Activated CD8-positive, alpha-beta T cell treated with anti-CD3 and anti-CD28 coated beads, Interleukin-2, amount 10 ng/mL, durations not matched to agents 7 days and 5 days (primary cell): ENCODE results near the gene RFX8. TPM values are rescaled to one million over a fixed set of nuclear protein-coding genes. Genes with fewer than 3 reads are reported as not detected.
A peak's percentile ranks its signal among the peaks of the same experiment; 100 is the strongest.
"Not testable (repeated sequence)": the region's sequence is repeated elsewhere in the genome, so short reads cannot be mapped to it uniquely, and the experiment has no call there.

Experiments used
- ATAC-seq: fragments of 150-1000 bp; cut with Tn5 transposase; one replicate; pipeline ENCODE4 v1.10.0; 2021; ENCODE audit warnings: moderate library complexity
- CTCF ChIA-PET: fragments of 350-600 bp; sonication (Branson Sonifier 250); formaldehyde crosslinking; loops from one replicate; lab custom pipeline; 2021; ENCODE audit warnings: antibody characterized with exemption; lab: Charles Lee
- POLR2A ChIA-PET: fragments of 350-600 bp; sonication (Branson Sonifier 250); formaldehyde crosslinking; loops from one replicate; lab custom pipeline; 2021; ENCODE audit warnings: antibody characterized with exemption; lab: Charles Lee
- DNase-seq: peaks from one replicate; pipeline ENCODE4 v3.0.0-alpha.2; 2020
- H3K27ac Mint-ChIP-seq: one replicate; pipeline ENCODE4 v1.8.0; 2021; ENCODE audit warnings: mild to moderate bottlenecking, mixed read lengths
- H3K27me3 Mint-ChIP-seq: one replicate; pipeline ENCODE4 v1.8.0; 2021; ENCODE audit warnings: low read depth, mixed read lengths
- H3K36me3 Mint-ChIP-seq: one replicate; pipeline ENCODE4 v1.8.0; 2021; ENCODE audit warnings: low read depth, mixed read lengths
- H3K4me1 Mint-ChIP-seq: one replicate; pipeline ENCODE4 v1.8.0; 2021; ENCODE audit warnings: low read depth, mixed read lengths
- H3K4me3 Mint-ChIP-seq: one replicate; pipeline ENCODE4 v1.8.0; 2021; ENCODE audit warnings: mild to moderate bottlenecking, mixed read lengths
- H3K9me3 Mint-ChIP-seq: one replicate; pipeline ENCODE4 v1.8.0; 2022; ENCODE audit warnings: mixed read lengths; ENCODE audit not compliant: insufficient read depth
- total RNA-seq, 2 experiments: library from RNA; stranded (reverse); gene quantifications; one replicate each; pipeline ENCODE4 v1.2.3, GENCODE V29; 2021

Gene RFX8
- total RNA-seq, 2 experiments from 2014 or later, result 2.2 to 2.8 TPM

DNA sequence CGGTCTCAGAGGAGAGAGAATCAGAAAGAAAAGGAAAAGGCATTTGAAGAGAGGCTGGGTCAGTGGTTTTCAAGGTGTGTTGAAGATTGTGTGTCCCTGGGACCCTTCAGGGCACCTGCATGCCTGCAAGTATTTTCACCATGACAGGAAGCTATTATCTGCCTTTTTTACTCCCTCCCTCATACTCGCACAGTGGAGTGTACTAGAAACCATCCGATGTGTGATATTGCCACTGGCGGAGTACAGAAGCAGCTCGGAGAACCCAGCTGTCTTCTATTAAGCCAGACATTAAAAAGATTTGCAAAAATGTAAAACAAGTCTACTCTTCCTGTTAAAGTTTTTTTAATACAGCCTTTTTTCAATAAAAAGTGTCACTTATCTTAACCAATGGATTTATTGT is 33.7 kb upstream of the RFX8 start:
- ChIA-PET POLR2A (no interaction called here), CTCF (interaction anchor here (1.2 kb wide), 1 partner anchor 60 kb away, joined by 3 read pairs; no protein-coding TSS in a partner anchor)
- Mint-ChIP-seq H3K4me1 (no peaks in the 10 kb centered on the region), H3K27ac (no peak overlapping the region), H3K36me3 (no peaks in the 10 kb centered on the region), H3K4me3 (no peak overlapping the region), H3K27me3 (peaks cover 4% of the 10 kb centered on the region), H3K9me3 (no peaks in the 10 kb centered on the region)
- ATAC-seq (no peak), DNase-seq (no peak)

DNA sequence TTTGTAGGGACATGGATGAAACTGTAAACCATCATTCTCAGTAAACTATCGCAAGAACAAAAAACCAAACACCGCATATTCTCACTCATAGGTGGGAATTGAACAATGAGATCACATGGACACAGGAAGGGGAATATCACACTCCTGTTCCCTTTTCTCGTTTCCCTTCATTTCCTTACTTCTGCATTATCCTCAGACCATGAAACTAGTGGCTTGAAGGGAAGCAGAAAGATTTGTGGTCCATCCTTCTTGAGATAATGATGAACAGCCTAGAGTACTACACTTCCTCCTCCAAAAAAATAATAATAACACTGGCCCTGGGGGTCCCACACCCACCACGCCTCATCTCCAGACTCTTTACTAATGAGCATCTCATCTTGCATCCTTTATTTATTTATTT is 30.4 kb upstream of the RFX8 start:
- peaks cover 18% of the 10 kb centered on the region for H3K4me1 Mint-ChIP-seq
- POLR2A ChIA-PET, H3K27ac Mint-ChIP-seq, H3K27me3 Mint-ChIP-seq, H3K36me3 Mint-ChIP-seq, CTCF ChIA-PET, H3K9me3 Mint-ChIP-seq, DNase-seq, ATAC-seq, H3K4me3 Mint-ChIP-seq: not testable (repeated sequence)

DNA sequence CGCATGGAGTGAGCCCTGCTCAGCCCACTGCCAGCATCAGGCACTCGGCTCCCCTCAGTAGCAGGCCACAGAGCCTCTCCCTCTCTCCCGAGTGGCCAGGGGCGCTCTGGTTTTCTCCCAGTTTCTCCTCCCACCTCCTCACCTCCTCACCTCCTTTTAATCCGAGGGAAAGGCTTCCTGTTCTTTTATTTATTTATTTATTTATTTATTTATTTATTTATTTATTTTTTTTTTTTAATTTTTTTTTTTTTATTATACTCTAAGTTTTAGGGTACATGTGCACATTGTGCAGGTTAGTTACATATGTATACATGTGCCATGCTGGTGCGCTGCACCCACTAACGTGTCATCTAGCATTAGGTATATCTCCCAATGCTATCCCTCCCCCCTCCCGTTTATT is 29.8 kb upstream of the RFX8 start:
- H3K9me3 Mint-ChIP-seq, H3K27me3 Mint-ChIP-seq, DNase-seq, POLR2A ChIA-PET, H3K4me3 Mint-ChIP-seq, CTCF ChIA-PET, H3K27ac Mint-ChIP-seq, ATAC-seq, H3K36me3 Mint-ChIP-seq: not testable (repeated sequence)
- H3K4me1 Mint-ChIP-seq, result peaks cover 18% of the 10 kb centered on the region

DNA sequence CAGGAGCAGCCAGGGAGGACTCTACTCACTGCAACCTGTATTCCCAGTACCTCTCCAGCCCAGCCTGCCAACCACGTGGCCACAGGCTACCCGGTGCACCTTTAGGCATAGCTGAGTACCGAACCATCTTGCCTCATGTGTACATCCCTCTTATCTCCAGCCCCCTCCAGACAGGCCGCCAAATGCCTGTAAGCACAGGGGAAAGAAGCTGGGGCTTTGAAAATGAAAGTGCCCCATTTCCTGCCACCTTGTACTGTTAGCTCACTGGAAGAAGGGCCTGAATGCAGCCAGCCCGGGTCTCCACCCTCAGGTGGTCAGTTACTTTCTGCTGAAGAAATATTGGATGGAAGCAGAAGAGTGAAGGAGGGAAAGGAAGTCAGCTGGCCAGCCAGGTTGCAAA is 27.2 kb upstream of the RFX8 start:
- no peaks in the 10 kb centered on the region for H3K27me3 Mint-ChIP-seq
- ATAC-seq (peak; percentile 73), DNase-seq (peak; percentile 41)
- no peaks in the 10 kb centered on the region for H3K9me3 Mint-ChIP-seq
- no peaks in the 10 kb centered on the region for H3K36me3 Mint-ChIP-seq
- ChIA-PET CTCF (interaction anchor here (1.0 to 1.2 kb wide), 3 partner anchors 14 to 54 kb away, joined by 3 read pairs; no protein-coding TSS in a partner anchor), POLR2A (interaction anchor here (0.6 to 2.1 kb wide), 4 partner anchors 27 to 479 kb away, joined by 3 to 7 read pairs (median 6); partner anchors contain the start of gene RFX8)
- H3K27ac Mint-ChIP-seq, result peak overlapping the region; percentile 73
- no peak overlapping the region for H3K4me3 Mint-ChIP-seq
- peaks cover 18% of the 10 kb centered on the region for H3K4me1 Mint-ChIP-seq

DNA sequence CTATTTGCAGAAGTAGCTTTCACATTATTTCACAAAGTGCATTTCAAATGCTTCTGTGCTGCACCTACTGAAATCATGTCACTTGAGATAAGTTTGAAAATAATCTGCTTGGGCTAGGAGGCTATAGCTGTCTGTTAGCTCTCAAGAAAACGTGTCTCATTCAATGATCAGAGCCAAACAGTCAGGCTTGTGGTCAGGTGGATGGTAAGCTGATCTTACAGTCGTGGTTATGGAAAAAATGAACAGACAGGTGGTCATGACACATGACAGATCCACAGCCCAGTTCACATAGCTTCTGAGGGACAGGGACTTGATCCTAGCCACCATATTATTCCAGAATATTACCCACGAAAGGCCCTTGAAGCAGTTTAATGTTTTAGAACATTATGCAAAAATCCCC is 26.5 kb upstream of the RFX8 start:
- CTCF ChIA-PET, result interaction anchor here (1.0 to 1.4 kb wide), 3 partner anchors 13 to 83 kb away, joined by 3 to 4 read pairs (median 3); no protein-coding TSS in a partner anchor
- Mint-ChIP-seq H3K27me3 (no peaks in the 10 kb centered on the region), H3K9me3 (no peaks in the 10 kb centered on the region), H3K27ac (peak overlapping the region; percentile 73), H3K4me1 (peaks cover 18% of the 10 kb centered on the region), H3K4me3 (no peak overlapping the region), H3K36me3 (no peaks in the 10 kb centered on the region)
- ATAC-seq, result peak; percentile 57
- POLR2A ChIA-PET, result interaction anchor here (1.0 kb wide), 1 partner anchor 26 kb away, joined by 3 read pairs; the partner anchor contains the start of gene RFX8
- peak; percentile 32 for DNase-seq

DNA sequence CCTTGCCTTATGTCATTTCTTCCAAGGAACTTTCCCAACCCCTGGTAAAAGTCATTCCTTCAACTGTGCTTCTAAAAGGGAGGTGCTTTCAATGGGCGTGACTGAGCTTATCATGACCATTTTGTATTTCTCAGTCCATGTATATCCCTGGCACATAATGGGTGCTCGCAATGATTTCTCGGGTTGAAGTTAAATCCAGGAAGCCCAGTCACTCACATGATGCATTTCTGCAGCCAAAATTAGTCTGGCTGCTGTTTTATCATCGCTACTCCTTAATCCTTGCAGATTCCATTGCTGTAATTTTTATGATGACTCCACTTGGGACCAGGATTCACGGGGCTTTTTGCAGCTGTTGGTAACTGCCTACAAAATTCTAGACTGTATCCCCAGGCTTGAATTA is 25.9 kb upstream of the RFX8 start:
- Mint-ChIP-seq H3K27ac (no peak overlapping the region), H3K9me3 (no peaks in the 10 kb centered on the region), H3K27me3 (no peaks in the 10 kb centered on the region), H3K4me3 (no peak overlapping the region), H3K4me1 (peaks cover 18% of the 10 kb centered on the region), H3K36me3 (no peaks in the 10 kb centered on the region)
- ChIA-PET POLR2A (interaction anchor here (1.0 kb wide), 1 partner anchor 26 kb away, joined by 3 read pairs; the partner anchor contains the start of gene RFX8), CTCF (interaction anchor here (1.3 to 1.4 kb wide), 2 partner anchors 10 to 82 kb away, joined by 3 to 4 read pairs; no protein-coding TSS in a partner anchor)
- ATAC-seq (no peak), DNase-seq (no peak)

DNA sequence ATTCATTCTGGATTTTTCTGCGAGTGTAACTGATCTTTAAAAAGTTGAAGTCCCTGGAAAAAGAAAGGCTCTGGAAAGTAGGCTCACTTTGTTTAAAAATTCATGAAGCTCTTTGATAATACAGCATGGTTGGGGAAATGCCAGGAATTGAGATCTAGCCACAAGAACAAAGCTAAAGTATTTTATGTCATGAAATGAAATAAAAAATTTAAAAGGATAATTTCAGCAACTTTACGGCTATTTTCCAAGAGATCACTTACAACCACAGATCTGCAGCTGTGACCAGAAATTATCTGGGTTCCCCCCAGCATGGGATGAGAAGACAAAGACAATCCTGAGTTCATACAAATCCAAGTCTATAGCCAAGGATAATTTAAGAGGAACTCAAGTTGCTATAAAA is 25.3 kb upstream of the RFX8 start:
- DNase-seq (no peak), ATAC-seq (no peak)
- Mint-ChIP-seq H3K4me1 (peaks cover 18% of the 10 kb centered on the region), H3K4me3 (no peak overlapping the region), H3K9me3 (no peaks in the 10 kb centered on the region), H3K36me3 (no peaks in the 10 kb centered on the region), H3K27me3 (no peaks in the 10 kb centered on the region), H3K27ac (no peak overlapping the region)
- POLR2A ChIA-PET, result interaction anchor here (1.0 kb wide), 1 partner anchor 25 kb away, joined by 3 read pairs; the partner anchor contains the start of gene RFX8
- CTCF ChIA-PET, result interaction anchor here (1.3 kb wide), 1 partner anchor 9 kb away, joined by 3 read pairs; no protein-coding TSS in a partner anchor

DNA sequence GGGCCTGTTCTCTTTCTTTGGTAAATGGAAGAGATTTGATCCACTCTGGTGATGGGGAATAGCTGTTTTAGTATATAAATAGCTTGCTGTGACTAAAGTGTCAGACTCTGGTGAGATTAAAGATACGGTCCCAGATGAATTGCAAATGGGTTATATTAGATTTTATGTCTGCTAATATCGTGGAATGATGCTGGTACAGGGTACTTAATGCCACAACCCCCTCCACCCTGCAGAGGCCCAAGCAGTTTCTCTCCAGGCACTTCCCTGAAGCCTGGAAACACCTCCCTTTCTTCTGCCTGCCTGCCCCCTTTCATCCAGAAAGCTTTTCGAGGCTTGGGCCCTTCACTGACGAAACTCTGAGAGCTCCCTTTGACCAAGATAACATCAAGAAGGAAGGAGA is 21.4 kb upstream of the RFX8 start:
- no peaks in the 10 kb centered on the region for H3K9me3 Mint-ChIP-seq
- H3K4me3 Mint-ChIP-seq, result no peak overlapping the region
- H3K4me1 Mint-ChIP-seq, result peaks cover 4% of the 10 kb centered on the region
- H3K36me3 Mint-ChIP-seq, result no peaks in the 10 kb centered on the region
- H3K27ac Mint-ChIP-seq, result no peak overlapping the region
- DNase-seq, result no peak
- ChIA-PET CTCF (no interaction called here), POLR2A (interaction anchor here (0.8 to 1.2 kb wide), 2 partner anchors 21 to 251 kb away, joined by 3 to 4 read pairs; partner anchors contain the start of gene RFX8)
- no peaks in the 10 kb centered on the region for H3K27me3 Mint-ChIP-seq
- no peak for ATAC-seq

DNA sequence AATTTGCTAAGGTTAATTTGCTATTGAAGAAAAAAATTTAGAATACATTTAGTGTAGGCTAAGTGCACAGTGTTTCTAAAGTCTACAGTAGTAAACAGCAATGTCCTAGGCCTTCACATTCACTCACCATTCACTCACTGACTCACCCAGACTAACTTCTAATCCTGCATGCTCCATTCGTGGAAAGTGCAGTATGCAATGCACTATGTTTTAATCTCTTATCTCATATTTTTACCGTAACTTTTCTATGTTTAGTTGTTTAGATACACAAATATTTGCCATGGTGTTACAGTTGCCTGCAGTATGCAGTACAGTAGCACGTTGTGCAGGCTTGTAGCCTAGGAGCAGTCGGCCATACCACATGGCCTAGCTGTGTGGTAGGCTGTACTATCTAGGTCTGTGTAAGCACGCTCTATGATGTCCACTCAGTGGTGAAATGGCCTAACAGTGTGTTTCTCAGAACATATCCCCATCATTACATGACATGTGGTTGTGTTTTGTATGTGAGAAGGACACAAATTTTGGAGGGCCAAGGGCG is 18.1 kb upstream of the RFX8 start:
- no peaks in the 10 kb centered on the region for H3K4me1 Mint-ChIP-seq
- ChIA-PET POLR2A (no interaction called here), CTCF (no interaction called here)
- no peak overlapping the region for H3K4me3 Mint-ChIP-seq
- H3K27me3 Mint-ChIP-seq, result no peaks in the 10 kb centered on the region
- H3K9me3 Mint-ChIP-seq, result no peaks in the 10 kb centered on the region
- no peaks in the 10 kb centered on the region for H3K36me3 Mint-ChIP-seq
- DNase-seq (no peak), ATAC-seq (no peak)
- no peak overlapping the region for H3K27ac Mint-ChIP-seq

DNA sequence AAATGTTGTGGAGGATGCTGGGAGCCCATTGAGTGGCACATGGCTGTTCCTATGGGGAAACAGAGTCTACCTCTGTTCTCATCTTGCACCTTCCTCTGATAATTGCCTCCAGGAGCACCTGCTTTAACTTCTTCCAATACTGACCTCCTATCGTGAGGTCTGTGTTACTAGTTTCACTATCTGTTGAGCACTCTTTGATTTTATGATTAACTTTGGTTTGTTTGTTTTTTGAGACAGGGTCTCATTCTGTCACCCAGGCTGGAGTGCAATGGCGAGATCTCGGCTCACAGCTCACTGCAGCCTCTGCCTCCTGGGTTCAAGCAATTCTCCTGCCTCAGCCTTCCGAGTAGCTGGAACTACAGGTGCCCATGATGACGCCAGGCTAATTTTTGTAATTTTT is 12.1 kb upstream of the RFX8 start:
- Mint-ChIP-seq H3K27ac (peak overlapping the region; percentile 3), H3K4me1 (peaks cover 16% of the 10 kb centered on the region), H3K9me3 (no peaks in the 10 kb centered on the region), H3K36me3 (no peaks in the 10 kb centered on the region), H3K27me3 (no peaks in the 10 kb centered on the region), H3K4me3 (no peak overlapping the region)
- no peak for DNase-seq
- no peak for ATAC-seq
- ChIA-PET CTCF (interaction anchor here (0.8 to 1.4 kb wide), 5 partner anchors 9 to 284 kb away, joined by 3 to 4 read pairs (median 3); partner anchors contain the start of gene RFX8), POLR2A (interaction anchor here (0.9 to 1.0 kb wide), 2 partner anchors 12 to 234 kb away, joined by 3 to 4 read pairs; partner anchors contain the start of gene RFX8)

DNA sequence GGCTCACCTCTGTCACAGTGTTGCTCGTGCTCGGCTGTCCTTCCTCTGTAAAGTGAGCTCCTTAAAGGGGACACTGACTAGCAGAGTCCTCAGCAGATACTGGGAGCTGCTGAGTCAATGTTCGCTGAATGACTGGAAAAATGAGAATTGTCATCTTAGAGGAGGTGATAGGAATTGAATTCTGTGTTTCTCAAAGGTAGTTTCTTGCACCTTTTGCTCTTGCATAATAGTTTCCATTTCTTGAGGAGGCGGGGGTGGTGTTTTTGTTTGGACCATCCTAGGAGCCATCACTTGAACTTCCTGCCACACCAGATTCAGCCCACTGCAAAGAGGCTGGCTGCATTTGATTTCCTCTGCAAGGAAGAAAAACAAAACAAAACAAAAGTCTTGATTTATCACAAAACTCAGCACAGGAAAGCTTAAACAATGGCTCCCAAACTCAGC is 11.4 kb upstream of the RFX8 start:
- CTCF ChIA-PET, result interaction anchor here (0.8 to 1.1 kb wide), 3 partner anchors 8 to 157 kb away, joined by 3 read pairs; no protein-coding TSS in a partner anchor
- H3K36me3 Mint-ChIP-seq, result no peaks in the 10 kb centered on the region
- POLR2A ChIA-PET, result interaction anchor here (0.9 kb wide), 1 partner anchor 233 kb away, joined by 3 read pairs; no protein-coding TSS in a partner anchor
- no peak for DNase-seq
- ATAC-seq, result no peak
- H3K4me1 Mint-ChIP-seq, result peaks cover 16% of the 10 kb centered on the region
- no peaks in the 10 kb centered on the region for H3K9me3 Mint-ChIP-seq
- H3K4me3 Mint-ChIP-seq, result no peak overlapping the region
- peak overlapping the region; percentile 2 for H3K27ac Mint-ChIP-seq
- no peaks in the 10 kb centered on the region for H3K27me3 Mint-ChIP-seq

DNA sequence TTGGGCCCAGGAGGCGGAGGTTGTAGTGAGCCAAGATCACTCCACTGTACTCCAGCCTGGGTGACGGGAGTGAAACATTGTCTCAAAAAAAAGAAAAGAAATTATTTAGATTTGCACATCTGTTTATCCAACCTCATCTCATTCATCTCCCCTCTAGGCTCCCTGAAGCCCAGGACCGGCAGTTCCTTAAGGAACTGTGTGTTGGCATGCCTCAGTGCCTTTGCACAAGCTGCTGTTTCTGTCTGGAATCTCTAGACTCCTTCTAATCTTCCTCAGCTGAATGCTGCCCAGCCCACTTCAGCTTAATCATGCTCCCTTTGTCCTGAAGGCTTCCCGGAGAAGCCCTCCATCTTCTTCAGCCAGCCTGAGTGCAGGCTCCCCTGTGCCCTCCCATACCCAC is 10.9 kb upstream of the RFX8 start:
- ATAC-seq (no peak), DNase-seq (no peak)
- peaks cover 18% of the 10 kb centered on the region for H3K4me1 Mint-ChIP-seq
- no peaks in the 10 kb centered on the region for H3K36me3 Mint-ChIP-seq
- CTCF ChIA-PET, result interaction anchor here (0.8 to 1.1 kb wide), 2 partner anchors 8 to 16 kb away, joined by 3 read pairs; no protein-coding TSS in a partner anchor
- no peak overlapping the region for H3K4me3 Mint-ChIP-seq
- no peaks in the 10 kb centered on the region for H3K27me3 Mint-ChIP-seq
- no peaks in the 10 kb centered on the region for H3K9me3 Mint-ChIP-seq
- POLR2A ChIA-PET, result interaction anchor here (0.6 kb wide), 1 partner anchor 117 kb away, joined by 3 read pairs; no protein-coding TSS in a partner anchor
- peak overlapping the region; percentile 2 for H3K27ac Mint-ChIP-seq
